Measurements from ENCODE around the gene TAX1BP3. TPM values are rescaled to one million over a fixed set of nuclear protein-coding genes. Genes with fewer than 3 reads are reported as not detected.
"Not testable (repeated sequence)": the region's sequence is repeated elsewhere in the genome, so short reads cannot be mapped to it uniquely, and the experiment has no call there.

The TAX1BP3 gene
- total RNA-seq, result 10 to 100 TPM; 12.0 to 14.6 TPM
- 10 to 100 TPM; 26.6 to 28.1 (median 27.4) TPM for polyA plus RNA-seq
- 0 to 1.1 (median 0.26) reads per million in 6 experiments for total RNA-seq

- Mint-ChIP-seq H3K27me3 (no peaks in the 10 kb centered on the region), H3K9me3 (no peaks in the 10 kb centered on the region), H3K4me3 (peak within 1 kb of the TSS; percentile 85 to 94 (median 92)), H3K4me1 (peaks cover 14 to 31% (median 29%) of the 10 kb centered on the region in 4 donors), H3K36me3 (peaks cover 0 to 14% (median 0%) of the 10 kb centered on the region in 3 donors), H3K27ac (peak within 1 kb of the TSS; percentile 73 to 95 (median 91))
- DNase-seq (peak; percentile 96 to 100 (median 99)), ATAC-seq (peak; percentile 95 to 97)
- POLR2A ChIA-PET, result interaction anchor here (0.6 to 1.3 kb wide), 4 partner anchors 27 to 55 kb away, joined by 3 to 6 read pairs (median 4); partner anchors contain the start of genes CTNS, HASPIN and SHPK
Measured at GRCh38 chr17:3668279-3669084, at the start of gene TAX1BP3, which contains the start of gene EMC6. Gene TAX1BP3 (minus strand): TSS chr17:3668578. CDS start chr17:3668526, 52 bp downstream. Gene EMC6 (plus strand): TSS chr17:3668812. CDS start chr17:3669147, 335 bp downstream.

GRCh38 chr17:3715296-3715695, 46.9 kb upstream of the TAX1BP3 start:
- peaks cover 18 to 56% (median 50%) of the 10 kb centered on the region in 4 donors for H3K4me1 Mint-ChIP-seq
- H3K27me3 Mint-ChIP-seq, result no peaks in the 10 kb centered on the region
- ATAC-seq (no peak), DNase-seq (no peak)
- H3K36me3 Mint-ChIP-seq, result peaks cover 4 to 64% (median 24%) of the 10 kb centered on the region in 3 donors
- H3K27ac Mint-ChIP-seq, result peak overlapping the region in 4 of 10 donors; percentile 40 to 86 (median 76)
- no peaks in the 10 kb centered on the region for H3K9me3 Mint-ChIP-seq
- POLR2A ChIA-PET, result interaction anchor here (0.6 to 1.4 kb wide), 3 partner anchors 8 to 641 kb away, joined by 3 to 7 read pairs (median 5); partner anchors contain the start of gene HASPIN
- H3K4me3 Mint-ChIP-seq, result no peak overlapping the region

- H3K36me3 Mint-ChIP-seq, result peaks cover 4 to 47% (median 24%) of the 10 kb centered on the region in 3 donors
Measured at GRCh38 chr17:3712811-3713463, 44.6 kb upstream of the TAX1BP3 start.

GRCh38 chr17:3710951-3711383, 42.6 kb upstream of the TAX1BP3 start:
- no peaks in the 10 kb centered on the region for H3K9me3 Mint-ChIP-seq

More at GRCh38 chr17:3712811-3713463, 44.6 kb upstream of the TAX1BP3 start:
- Mint-ChIP-seq H3K27me3 (no peaks in the 10 kb centered on the region), H3K4me3 (peak overlapping the region; percentile 16 to 63 (median 40)), H3K4me1 (peaks cover 16 to 56% (median 47%) of the 10 kb centered on the region in 4 donors), H3K9me3 (no peaks in the 10 kb centered on the region), H3K27ac (peak overlapping the region; percentile 75 to 90 (median 87))
- no peak for DNase-seq
- POLR2A ChIA-PET, result interaction anchor here (1.1 to 3.5 kb wide), 2 partner anchors 10 to 16 kb away, joined by 3 to 25 read pairs; partner anchors contain the start of genes HASPIN and P2RX5
- ATAC-seq, result no peak

GRCh38 chr17:3708366-3708765, 40.0 kb upstream of the TAX1BP3 start:
- Mint-ChIP-seq H3K36me3 (peaks cover 0 to 8% (median 2%) of the 10 kb centered on the region in 3 donors), H3K27ac (peak overlapping the region in 4 of 10 donors; percentile 59 to 78 (median 66)), H3K4me1 (peaks cover 9 to 50% (median 30%) of the 10 kb centered on the region in 4 donors), H3K4me3 (no peak overlapping the region), H3K27me3 (no peaks in the 10 kb centered on the region), H3K9me3 (no peaks in the 10 kb centered on the region)
- ATAC-seq (no peak), DNase-seq (no peak)
- POLR2A ChIA-PET, result interaction anchor here (0.7 to 2.6 kb wide), 3 partner anchors 13 to 258 kb away, joined by 3 to 10 read pairs (median 3); partner anchors contain the start of genes HASPIN and P2RX5

More at GRCh38 chr17:3710951-3711383, 42.6 kb upstream of the TAX1BP3 start:
- DNase-seq (peak in 9 of 10 donors; percentile 66 to 86 (median 74)), ATAC-seq (peak; percentile 99)
- peak overlapping the region in 9 of 10 donors; percentile 77 to 91 (median 88) for H3K27ac Mint-ChIP-seq
- H3K4me3 Mint-ChIP-seq, result peak overlapping the region in 9 of 10 donors; percentile 26 to 79 (median 63)
- H3K27me3 Mint-ChIP-seq, result no peaks in the 10 kb centered on the region
- H3K36me3 Mint-ChIP-seq, result peaks cover 0 to 28% (median 10%) of the 10 kb centered on the region in 3 donors
- POLR2A ChIA-PET, result interaction anchor here (0.6 to 3.5 kb wide), 9 partner anchors 10 to 1200 kb away, joined by 3 to 25 read pairs (median 4); partner anchors contain the start of genes CTNS, HASPIN, METTL16 and P2RX5
- peaks cover 14 to 51% (median 37%) of the 10 kb centered on the region in 4 donors for H3K4me1 Mint-ChIP-seq

GRCh38 chr17:3705718-3705984, 37.3 kb upstream of the TAX1BP3 start:
- H3K9me3 Mint-ChIP-seq, H3K4me3 Mint-ChIP-seq, H3K27me3 Mint-ChIP-seq, POLR2A ChIA-PET, H3K36me3 Mint-ChIP-seq, DNase-seq, ATAC-seq: not testable (repeated sequence)
- Mint-ChIP-seq H3K4me1 (peaks cover 0 to 29% (median 6%) of the 10 kb centered on the region in 4 donors), H3K27ac (peak overlapping the region in 1 of 10 donors; percentile 29)

GRCh38 chr17:3704931-3705717, 36.7 kb upstream of the TAX1BP3 start:
- Mint-ChIP-seq H3K36me3 (peaks cover 0 to 2% (median 0%) of the 10 kb centered on the region in 3 donors), H3K27ac (peak overlapping the region in 1 of 10 donors; percentile 29), H3K27me3 (no peaks in the 10 kb centered on the region), H3K9me3 (peaks cover 0 to 3% (median 0%) of the 10 kb centered on the region in 9 donors), H3K4me3 (no peak overlapping the region), H3K4me1 (peaks cover 0 to 28% (median 4%) of the 10 kb centered on the region in 4 donors)
- DNase-seq (no peak), ATAC-seq (no peak)
- POLR2A ChIA-PET, result no interaction called here

- H3K9me3 Mint-ChIP-seq, H3K36me3 Mint-ChIP-seq, ATAC-seq, H3K4me3 Mint-ChIP-seq, H3K27me3 Mint-ChIP-seq, DNase-seq, POLR2A ChIA-PET: not testable (repeated sequence)
- peak overlapping the region in 1 of 10 donors; percentile 35 for H3K27ac Mint-ChIP-seq
- peaks cover 0 to 19% (median 1%) of the 10 kb centered on the region in 4 donors for H3K4me1 Mint-ChIP-seq
Measured at GRCh38 chr17:3702041-3702539, 33.7 kb upstream of the TAX1BP3 start.

- DNase-seq (no peak), ATAC-seq (no peak)
- Mint-ChIP-seq H3K36me3 (peaks cover 0 to 2% (median 0%) of the 10 kb centered on the region in 3 donors), H3K4me3 (no peak overlapping the region), H3K27me3 (no peaks in the 10 kb centered on the region), H3K27ac (peak overlapping the region in 1 of 10 donors; percentile 43), H3K4me1 (peaks cover 0 to 25% (median 16%) of the 10 kb centered on the region in 4 donors), H3K9me3 (peaks cover 0 to 3% (median 0%) of the 10 kb centered on the region in 9 donors)
- POLR2A ChIA-PET, result no interaction called here
Measured at GRCh38 chr17:3699951-3700350, 31.6 kb upstream of the TAX1BP3 start.

- peaks cover 6 to 38% (median 30%) of the 10 kb centered on the region in 4 donors for H3K4me1 Mint-ChIP-seq
- no peak for DNase-seq
- no peak for ATAC-seq
- peaks cover 0 to 2% (median 0%) of the 10 kb centered on the region in 3 donors for H3K36me3 Mint-ChIP-seq
- H3K9me3 Mint-ChIP-seq, result peaks cover 0 to 3% (median 0%) of the 10 kb centered on the region in 9 donors
- POLR2A ChIA-PET, result no interaction called here
- peak overlapping the region in 5 of 10 donors; percentile 3 to 84 (median 61) for H3K4me3 Mint-ChIP-seq
- H3K27ac Mint-ChIP-seq, result peak overlapping the region in 2 of 10 donors; percentile 67 to 84
- H3K27me3 Mint-ChIP-seq, result no peaks in the 10 kb centered on the region
Measured at GRCh38 chr17:3698139-3698538, 29.8 kb upstream of the TAX1BP3 start.

GRCh38 chr17:3697103-3697476, 28.7 kb upstream of the TAX1BP3 start:
- H3K4me1 Mint-ChIP-seq, result peaks cover 6 to 46% (median 33%) of the 10 kb centered on the region in 4 donors
- DNase-seq (no peak), ATAC-seq (no peak)
- H3K9me3 Mint-ChIP-seq, result no peaks in the 10 kb centered on the region
- no peaks in the 10 kb centered on the region for H3K36me3 Mint-ChIP-seq
- POLR2A ChIA-PET, result interaction anchor here (1.2 to 2.0 kb wide), 3 partner anchors 13 to 27 kb away, joined by 3 to 17 read pairs (median 12); partner anchors contain the start of gene HASPIN
- H3K27ac Mint-ChIP-seq, result peak overlapping the region in 1 of 10 donors; percentile 62
- H3K4me3 Mint-ChIP-seq, result peak overlapping the region in 6 of 10 donors; percentile 4 to 90 (median 48)
- no peaks in the 10 kb centered on the region for H3K27me3 Mint-ChIP-seq

All from naive thymus-derived CD8-positive, alpha-beta T cell (primary cell).